VCaP (cell line): Measurements from ENCODE around the gene AIFM2.
"Not testable (repeated sequence)": the region's sequence is repeated elsewhere in the genome, so short reads cannot be mapped to it uniquely, and the experiment has no call there.

ENCODE experiments used
- H3K27ac ChIP-seq: fragments of 450-650 bp; 2 replicates; pipeline ENCODE4 v1.5.1; 2017
- CTCF ChIP-seq: fragments of 450-650 bp; conservative IDR thresholded peaks from 2 replicates; pipeline ENCODE4 v1.5.1; 2017; ENCODE audit warnings: mild to moderate bottlenecking, moderate library complexity

Gene AIFM2

GRCh38 chr10:70088308-70088698 lies 44.3 kb downstream of the AIFM2 start:
- no peak for TF ChIP-seq CTCF
- H3K27ac ChIP-seq, result no peak overlapping the region

GRCh38 chr10:70087616-70088307 lies 44.9 kb downstream of the AIFM2 start:
- no peak for TF ChIP-seq CTCF
- peak overlapping the region; percentile 82 for H3K27ac ChIP-seq

GRCh38 chr10:70085975-70086613 lies 46.5 kb downstream of the AIFM2 start:
- peak overlapping the region; percentile 82 for H3K27ac ChIP-seq
- no peak for TF ChIP-seq CTCF

GRCh38 chr10:70084189-70084588 lies 48.4 kb downstream of the AIFM2 start:
- TF ChIP-seq CTCF, result peak; percentile 36
- H3K27ac ChIP-seq, result peak overlapping the region; percentile 82

- not testable (repeated sequence) for H3K27ac ChIP-seq
Observed at GRCh38 chr10:70080789-70081188, 51.8 kb downstream of the AIFM2 start.

- TF ChIP-seq CTCF, result no peak
- H3K27ac ChIP-seq, result no peak overlapping the region
Observed at GRCh38 chr10:70078937-70079336, 53.7 kb downstream of the AIFM2 start.

- peak overlapping the region; percentile 29 for H3K27ac ChIP-seq
- no peak for TF ChIP-seq CTCF
Observed at GRCh38 chr10:70078329-70078728, 54.3 kb downstream of the AIFM2 start.

GRCh38 chr10:70074971-70075370 lies 57.7 kb downstream of the AIFM2 start:
- no peak for TF ChIP-seq CTCF
- no peak overlapping the region for H3K27ac ChIP-seq
